Stimulated activated CD8-positive, alpha-beta memory T cell treated with anti-CD3 and anti-CD28 coated beads, Interleukin-4, amount 100 ng/mL, for 1 hour (primary cell): Measurements from ENCODE around the gene ASB11.

Experiments
- DNase-seq, 2 donors: peaks; one replicate each; pipeline ENCODE4 v3.0.0-alpha.2; 2020; ENCODE audit warnings: low read depth in 2 of 2, low spot score in 1 of 2

ASB11 gene

DNA sequence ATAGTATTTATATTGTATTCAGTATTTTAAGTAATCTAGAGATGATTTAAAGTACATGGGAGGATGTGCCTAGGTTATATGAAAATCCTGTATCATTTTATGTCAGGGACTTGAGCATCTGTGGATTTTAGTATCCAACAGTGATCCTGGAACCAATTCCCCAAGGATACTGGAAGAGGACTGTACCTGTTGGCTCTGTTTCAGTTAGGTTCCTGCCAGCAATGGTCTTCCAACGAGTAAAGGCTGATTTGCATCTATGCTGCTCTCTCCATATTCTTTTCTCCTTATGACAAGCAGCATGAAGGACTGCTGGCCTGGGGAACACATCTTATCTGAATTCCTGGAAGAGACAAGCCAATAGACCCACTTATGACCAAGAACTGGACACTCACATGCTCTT, 80.4 kb downstream of the ASB11 start:
- no peak for DNase-seq

GRCh38 chrX:15233416-15234015, 81.9 kb downstream of the ASB11 start:
- no peak for DNase-seq
